ENCODE measurements around the gene GEMIN7. TPM values are rescaled to one million over a fixed set of nuclear protein-coding genes. Genes with fewer than 3 reads are reported as not detected.

The GEMIN7 gene
- total and polyA plus RNA-seq, 2 of the 13 experiments (the other 11 are each of a cell fraction or from before 2014, with no cell fraction given), result 24.1 to 30.6 TPM

DNA sequence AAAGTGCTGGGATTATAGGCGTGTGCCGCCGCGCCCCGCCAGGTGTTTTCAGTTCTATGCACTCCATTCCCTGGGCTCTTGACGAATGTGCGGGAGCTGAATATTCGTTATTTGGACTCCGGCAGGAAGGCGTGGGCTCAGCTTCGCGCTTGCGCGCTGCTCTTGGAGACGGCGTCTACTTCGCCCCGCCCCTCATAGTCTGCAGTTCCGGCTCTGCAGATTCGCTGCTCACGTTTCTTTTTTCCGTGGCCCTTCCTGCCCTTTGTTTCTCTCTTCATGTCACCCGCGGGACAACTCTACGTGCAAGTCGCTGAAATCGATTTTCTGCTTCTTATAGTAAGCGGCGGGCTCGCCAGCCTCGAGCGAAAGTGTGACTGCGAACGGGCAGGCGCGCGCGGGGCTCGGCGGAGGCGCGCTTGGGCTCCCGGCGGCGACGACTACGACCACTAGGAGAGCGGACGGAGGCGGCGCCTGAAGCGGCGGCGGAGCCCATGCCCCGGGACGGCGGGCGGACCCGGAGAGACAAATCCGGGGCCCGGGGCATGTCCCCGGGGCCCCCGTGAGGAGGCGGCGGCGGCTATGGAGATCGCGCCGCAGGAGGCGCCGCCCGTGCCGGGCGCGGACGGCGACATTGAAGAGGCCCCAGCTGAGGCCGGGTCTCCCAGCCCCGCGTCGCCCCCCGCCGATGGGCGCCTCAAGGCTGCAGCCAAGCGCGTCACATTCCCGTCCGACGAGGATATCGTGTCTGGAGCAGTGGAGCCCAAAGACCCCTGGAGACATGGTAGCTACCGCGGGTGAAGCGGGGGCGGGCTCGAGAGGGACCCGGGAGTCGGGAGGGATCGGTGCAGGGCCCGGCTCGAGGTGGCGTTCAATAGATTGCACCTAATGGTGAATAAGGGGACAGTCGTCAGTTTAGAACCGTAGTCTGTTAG lies 14.0 kb downstream of the GEMIN7 start, which contains the start of gene PPP1R37 (continued):
- TF ChIP-seq EP300 (IDR thresholded peaks at IDR 0.05; ENCODE audit: low read depth in 2 of 2, low read length in 2 of 2) (peak in 1 of 2 experiments; percentile 68; a peak in 2 of 4 replicates), EP300 (CRISPR knock-in tag; IDR thresholded peaks at IDR 0.05; ENCODE audit: borderline replicate concordance) (no peak), TOE1 (CRISPR knock-in tag; IDR thresholded peaks at IDR 0.05) (peak; percentile 50; the same call in 1 of the 2 replicates), ZNF230 (CRISPR knock-in tag; IDR thresholded peaks at IDR 0.05) (peak; percentile 75; the same call in 1 of the 2 replicates), HDAC2 (CRISPR knock-in tag; IDR thresholded peaks at IDR 0.05) (peak; percentile 39; the same call in 1 of the 2 replicates), ZNF670 (CRISPR knock-in tag; IDR thresholded peaks at IDR 0.05; ENCODE audit: borderline replicate concordance) (0 out of 2 replicates have a peak, but pooled peaks have one; percentile 56), RBM22 (optimal IDR thresholded peaks at IDR 0.05; ENCODE audit: low read length) (peak; percentile 79), SP4 (CRISPR knock-in tag; IDR thresholded peaks at IDR 0.05) (peak; percentile 90), CEBPB (IDR thresholded peaks at IDR 0.05; ENCODE audit: borderline replicate concordance, low read depth, low read length) (no peak), ZNF598 (CRISPR knock-in tag; IDR thresholded peaks at IDR 0.05; ENCODE audit: borderline replicate concordance) (peak; percentile 86; the same call in 1 of the 2 replicates), YEATS4 (CRISPR knock-in tag; IDR thresholded peaks at IDR 0.05; ENCODE audit: borderline replicate concordance) (peak; percentile 66), ZNF766 (CRISPR knock-in tag; IDR thresholded peaks at IDR 0.05; ENCODE audit: borderline replicate concordance) (no peak; the same call in 1 of the 2 replicates)
- TF ChIP-seq, protein P1, sequence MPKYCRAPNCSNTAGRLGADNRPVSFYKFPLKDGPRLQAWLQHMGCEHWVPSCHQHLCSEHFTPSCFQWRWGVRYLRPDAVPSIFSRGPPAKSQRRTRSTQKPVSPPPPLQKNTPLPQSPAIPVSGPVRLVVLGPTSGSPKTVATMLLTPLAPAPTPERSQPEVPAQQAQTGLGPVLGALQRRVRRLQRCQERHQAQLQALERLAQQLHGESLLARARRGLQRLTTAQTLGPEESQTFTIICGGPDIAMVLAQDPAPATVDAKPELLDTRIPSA (CRISPR knock-in tag; IDR thresholded peaks at IDR 0.05; ENCODE audit: borderline replicate concordance), result no peak
- TF ChIP-seq, protein P2, sequence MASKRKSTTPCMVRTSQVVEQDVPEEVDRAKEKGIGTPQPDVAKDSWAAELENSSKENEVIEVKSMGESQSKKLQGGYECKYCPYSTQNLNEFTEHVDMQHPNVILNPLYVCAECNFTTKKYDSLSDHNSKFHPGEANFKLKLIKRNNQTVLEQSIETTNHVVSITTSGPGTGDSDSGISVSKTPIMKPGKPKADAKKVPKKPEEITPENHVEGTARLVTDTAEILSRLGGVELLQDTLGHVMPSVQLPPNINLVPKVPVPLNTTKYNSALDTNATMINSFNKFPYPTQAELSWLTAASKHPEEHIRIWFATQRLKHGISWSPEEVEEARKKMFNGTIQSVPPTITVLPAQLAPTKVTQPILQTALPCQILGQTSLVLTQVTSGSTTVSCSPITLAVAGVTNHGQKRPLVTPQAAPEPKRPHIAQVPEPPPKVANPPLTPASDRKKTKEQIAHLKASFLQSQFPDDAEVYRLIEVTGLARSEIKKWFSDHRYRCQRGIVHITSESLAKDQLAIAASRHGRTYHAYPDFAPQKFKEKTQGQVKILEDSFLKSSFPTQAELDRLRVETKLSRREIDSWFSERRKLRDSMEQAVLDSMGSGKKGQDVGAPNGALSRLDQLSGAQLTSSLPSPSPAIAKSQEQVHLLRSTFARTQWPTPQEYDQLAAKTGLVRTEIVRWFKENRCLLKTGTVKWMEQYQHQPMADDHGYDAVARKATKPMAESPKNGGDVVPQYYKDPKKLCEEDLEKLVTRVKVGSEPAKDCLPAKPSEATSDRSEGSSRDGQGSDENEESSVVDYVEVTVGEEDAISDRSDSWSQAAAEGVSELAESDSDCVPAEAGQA (IDR thresholded peaks at IDR 0.05; ENCODE audit: low read depth), result peak; percentile 74
- TF ChIP-seq, protein P2 (CRISPR knock-in tag; IDR thresholded peaks at IDR 0.05; ENCODE audit: borderline replicate concordance), result no peak; the same call in 1 of the 2 replicates
- TF ChIP-seq, protein P3, sequence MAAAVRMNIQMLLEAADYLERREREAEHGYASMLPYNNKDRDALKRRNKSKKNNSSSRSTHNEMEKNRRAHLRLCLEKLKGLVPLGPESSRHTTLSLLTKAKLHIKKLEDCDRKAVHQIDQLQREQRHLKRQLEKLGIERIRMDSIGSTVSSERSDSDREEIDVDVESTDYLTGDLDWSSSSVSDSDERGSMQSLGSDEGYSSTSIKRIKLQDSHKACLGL (CRISPR knock-in tag; IDR thresholded peaks at IDR 0.05), result peak; percentile 56; the same call in 1 of the 2 replicates
- TF ChIP-seq, protein P4, sequence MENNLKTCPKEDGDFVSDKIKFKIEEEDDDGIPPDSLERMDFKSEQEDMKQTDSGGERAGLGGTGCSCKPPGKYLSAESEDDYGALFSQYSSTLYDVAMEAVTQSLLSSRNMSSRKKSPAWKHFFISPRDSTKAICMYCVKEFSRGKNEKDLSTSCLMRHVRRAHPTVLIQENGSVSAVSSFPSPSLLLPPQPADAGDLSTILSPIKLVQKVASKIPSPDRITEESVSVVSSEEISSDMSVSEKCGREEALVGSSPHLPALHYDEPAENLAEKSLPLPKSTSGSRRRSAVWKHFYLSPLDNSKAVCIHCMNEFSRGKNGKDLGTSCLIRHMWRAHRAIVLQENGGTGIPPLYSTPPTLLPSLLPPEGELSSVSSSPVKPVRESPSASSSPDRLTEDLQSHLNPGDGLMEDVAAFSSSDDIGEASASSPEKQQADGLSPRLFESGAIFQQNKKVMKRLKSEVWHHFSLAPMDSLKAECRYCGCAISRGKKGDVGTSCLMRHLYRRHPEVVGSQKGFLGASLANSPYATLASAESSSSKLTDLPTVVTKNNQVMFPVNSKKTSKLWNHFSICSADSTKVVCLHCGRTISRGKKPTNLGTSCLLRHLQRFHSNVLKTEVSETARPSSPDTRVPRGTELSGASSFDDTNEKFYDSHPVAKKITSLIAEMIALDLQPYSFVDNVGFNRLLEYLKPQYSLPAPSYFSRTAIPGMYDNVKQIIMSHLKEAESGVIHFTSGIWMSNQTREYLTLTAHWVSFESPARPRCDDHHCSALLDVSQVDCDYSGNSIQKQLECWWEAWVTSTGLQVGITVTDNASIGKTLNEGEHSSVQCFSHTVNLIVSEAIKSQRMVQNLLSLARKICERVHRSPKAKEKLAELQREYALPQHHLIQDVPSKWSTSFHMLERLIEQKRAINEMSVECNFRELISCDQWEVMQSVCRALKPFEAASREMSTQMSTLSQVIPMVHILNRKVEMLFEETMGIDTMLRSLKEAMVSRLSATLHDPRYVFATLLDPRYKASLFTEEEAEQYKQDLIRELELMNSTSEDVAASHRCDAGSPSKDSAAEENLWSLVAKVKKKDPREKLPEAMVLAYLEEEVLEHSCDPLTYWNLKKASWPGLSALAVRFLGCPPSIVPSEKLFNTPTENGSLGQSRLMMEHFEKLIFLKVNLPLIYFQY (CRISPR knock-in tag; IDR thresholded peaks at IDR 0.05; ENCODE audit: borderline replicate concordance), result 0 out of 2 replicates have a peak, but pooled peaks have one; percentile 10
